NOMO-1 treated with dmso at 0.1 percent for 144 hours (cell line): ENCODE measurements around the gene TBC1D23.
"Not testable (repeated sequence)": the region's sequence is repeated elsewhere in the genome, so short reads cannot be mapped to it uniquely, and the experiment has no call there.

Experiments
- DNase-seq: peaks from one replicate; lab custom pipeline; 2025; ENCODE audit not compliant: unreplicated experiment; lab: John Stamatoyannopoulos, UW

The TBC1D23 gene

GRCh38 chr3:100348727-100349126 lies 87.9 kb downstream of the TBC1D23 start:
- no peak for DNase-seq

GRCh38 chr3:100351770-100352169 lies 91.0 kb downstream of the TBC1D23 start:
- DNase-seq = not testable (repeated sequence)

- no peak for DNase-seq
These were observed 91.8 kb downstream of the TBC1D23 start for GRCh38 chr3:100352296-100353231.

- no peak for DNase-seq
These were observed 94.1 kb downstream of the TBC1D23 start for GRCh38 chr3:100354850-100355249.

GRCh38 chr3:100358413-100358812 lies 97.6 kb downstream of the TBC1D23 start:
- no peak for DNase-seq

- no peak for DNase-seq
These were observed 98.2 kb downstream of the TBC1D23 start for GRCh38 chr3:100359035-100359434.

- DNase-seq = no peak
These were observed 100.1 kb downstream of the TBC1D23 start for GRCh38 chr3:100360757-100361496.

GRCh38 chr3:100361897-100362296 lies 101.1 kb downstream of the TBC1D23 start:
- no peak for DNase-seq

GRCh38 chr3:100364421-100364820 lies 103.6 kb downstream of the TBC1D23 start:
- no peak for DNase-seq

- DNase-seq = no peak
These were observed 105.6 kb downstream of the TBC1D23 start for GRCh38 chr3:100366424-100366823.

- no peak for DNase-seq
These were observed 107.6 kb downstream of the TBC1D23 start for GRCh38 chr3:100368441-100368840.

- no peak for DNase-seq
These were observed 110.0 kb downstream of the TBC1D23 start for GRCh38 chr3:100370756-100371155.

GRCh38 chr3:100374521-100374920 lies 113.7 kb downstream of the TBC1D23 start:
- DNase-seq = no peak
